Lung microvascular endothelial cell (primary cell): ENCODE measurements around the gene POU3F1. TPM values are rescaled to one million over a fixed set of nuclear protein-coding genes. Genes with fewer than 3 reads are reported as not detected.
A peak's percentile ranks its signal among the peaks of the same experiment; 100 is the strongest.
"Not testable (repeated sequence)": the region's sequence is repeated elsewhere in the genome, so short reads cannot be mapped to it uniquely, and the experiment has no call there.

Experiments used
- DNase-seq, 2 donors: peaks; one replicate each; pipeline versions ENCODE4 v3.0.0 to v3.0.0-alpha.2; 2010; ENCODE audit warnings: low read depth in 2 of 2
- total RNA-seq: library from RNA; depleted of rRNA; stranded (reverse); fragments of >200 nt; gene quantifications from 2 replicates; pipeline ENCODE4 v1.2.1, GENCODE V29; 2014

POU3F1 gene
- total RNA-seq, 1 donor from 2014 or later = under 0.01 TPM

- DNase-seq = peak; percentile 36
Observed at GRCh38 chr1:38047603-38048141, 1.1 kb upstream of the POU3F1 start.

DNA sequence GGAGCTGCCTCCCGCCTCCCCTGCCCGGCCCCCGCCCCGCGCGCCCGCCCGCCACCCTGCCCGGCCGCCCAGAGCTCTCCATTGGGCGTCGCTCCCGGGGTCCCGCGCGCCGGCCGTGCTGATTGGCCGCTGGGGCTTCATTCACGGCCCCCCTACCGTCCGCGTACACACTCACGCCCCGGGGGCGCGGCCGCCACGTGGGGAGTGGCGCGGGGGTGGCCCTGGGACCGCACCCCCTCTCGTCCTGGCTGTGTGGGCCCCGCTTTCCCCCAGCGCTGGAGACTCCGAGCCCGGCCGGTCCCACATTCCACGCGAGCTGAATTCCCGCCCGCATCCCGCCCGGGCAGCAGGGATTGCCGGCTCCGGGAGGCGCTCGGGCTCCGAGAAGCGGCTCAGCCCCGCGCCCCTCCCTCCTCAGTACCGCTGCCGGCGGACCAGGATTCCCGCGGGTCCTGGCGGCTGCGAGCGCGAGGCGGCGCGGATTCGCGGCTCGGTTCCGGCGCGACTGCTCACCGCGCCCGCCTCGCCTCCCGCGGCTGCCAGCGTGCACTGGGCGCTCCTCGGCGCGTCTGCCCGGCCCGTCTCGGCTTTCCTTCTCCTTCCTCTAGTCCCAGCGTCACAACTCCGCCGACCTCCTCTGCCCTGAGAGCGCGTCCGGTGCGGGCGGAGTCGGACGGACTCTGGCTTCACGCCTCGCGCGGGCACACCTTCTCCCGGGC lies 450 bp upstream of the POU3F1 start:
- peak; percentile 83 to 86 for DNase-seq

- no peak for DNase-seq
Observed at GRCh38 chr1:38045401-38046332, 926 bp downstream of the POU3F1 start.

DNA sequence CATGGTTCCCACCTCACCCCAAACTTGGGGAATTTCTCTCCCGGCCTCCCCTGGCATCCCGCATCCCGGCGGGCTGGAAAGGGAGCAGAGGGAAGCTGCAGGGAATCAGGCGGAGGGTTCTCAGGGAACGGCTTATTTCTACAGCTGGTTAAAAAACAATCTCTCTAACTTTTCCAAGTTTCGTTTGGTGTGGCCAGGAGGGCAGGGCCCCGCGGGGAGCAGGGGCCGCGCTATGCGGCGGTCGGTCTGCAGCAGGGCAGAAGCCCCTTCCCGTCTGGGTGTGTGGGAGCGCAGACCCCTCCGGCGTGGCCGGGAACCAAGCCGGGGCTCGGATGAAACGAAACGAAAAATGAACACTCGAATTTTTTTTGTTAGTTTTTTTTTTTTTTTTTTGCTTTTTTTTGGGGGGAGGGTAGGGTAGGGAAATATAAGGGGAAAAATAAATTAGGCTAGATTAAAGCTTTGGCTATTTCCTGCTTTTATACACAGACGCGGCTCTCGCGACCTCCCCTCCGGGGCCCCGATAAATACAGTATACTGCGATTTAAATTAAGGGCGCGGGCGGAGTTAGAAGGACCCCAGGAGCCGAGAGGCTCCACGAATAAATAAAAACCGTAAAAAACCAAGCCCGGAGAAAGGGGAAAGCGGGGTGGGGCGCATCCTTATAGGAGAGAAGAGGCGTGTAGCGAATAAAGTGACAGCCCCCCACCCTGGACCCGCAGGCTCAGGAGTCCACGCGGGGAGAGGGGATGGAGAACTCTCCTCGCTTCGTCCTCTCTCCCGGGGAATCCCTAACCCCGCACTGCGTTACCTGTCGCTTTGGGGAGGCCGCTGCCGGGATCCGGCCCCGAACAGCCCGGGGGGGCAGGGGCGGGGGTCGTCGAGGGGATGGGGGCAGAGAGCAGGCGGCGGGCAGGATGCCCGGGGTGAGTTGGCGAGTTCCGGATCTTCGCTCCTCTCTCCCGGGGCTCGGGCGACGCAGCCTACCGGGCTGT lies 2.1 kb downstream of the POU3F1 start:
- DNase-seq = no peak

GRCh38 chr1:38043036-38043747 lies 3.4 kb downstream of the POU3F1 start:
- no peak for DNase-seq

DNA sequence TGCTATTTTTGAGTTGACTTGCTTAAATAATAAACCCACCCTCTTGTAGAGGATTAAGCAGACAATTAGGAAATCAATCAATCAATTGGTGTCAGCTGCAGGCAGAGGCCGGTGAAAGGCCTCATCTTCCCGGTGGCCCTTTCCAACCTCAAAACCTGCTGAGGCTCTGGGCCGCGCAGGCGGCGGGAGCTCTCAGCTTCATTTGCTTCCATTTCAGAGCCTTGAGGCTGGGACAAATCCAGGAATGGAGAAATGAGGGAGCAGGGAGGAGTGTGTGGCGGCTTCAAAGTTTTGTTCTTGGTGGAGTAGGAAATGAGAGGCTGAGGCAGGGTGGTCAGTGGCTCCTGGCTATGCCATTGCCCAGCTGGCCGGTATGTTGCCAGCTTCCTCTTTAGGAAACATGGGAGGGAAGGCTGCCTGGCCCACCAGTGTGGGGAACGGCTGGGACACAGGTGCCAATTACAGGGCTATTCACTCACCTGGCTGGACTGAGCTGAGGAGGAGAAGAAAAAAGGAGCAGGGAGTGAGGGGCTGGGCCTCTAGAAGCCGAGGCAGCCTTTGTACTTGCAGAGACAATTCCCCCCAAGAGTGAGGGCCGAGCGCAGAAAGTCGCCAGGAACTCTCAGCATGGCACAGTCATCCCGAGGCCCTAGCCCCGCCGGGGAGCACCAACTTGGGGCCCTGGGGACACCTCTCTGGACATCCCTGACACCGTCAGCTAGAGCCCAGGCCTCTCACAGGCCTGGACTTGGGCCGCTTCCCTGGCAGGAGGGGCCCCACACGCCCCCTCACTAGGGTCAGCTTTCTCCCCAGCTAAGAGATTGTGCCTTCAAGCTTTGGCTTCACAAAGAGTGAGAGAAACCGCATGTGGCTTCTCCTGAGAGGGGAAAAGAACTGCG lies 4.4 kb downstream of the POU3F1 start:
- no peak for DNase-seq

GRCh38 chr1:38039331-38040088 lies 7.1 kb downstream of the POU3F1 start:
- no peak for DNase-seq

DNA sequence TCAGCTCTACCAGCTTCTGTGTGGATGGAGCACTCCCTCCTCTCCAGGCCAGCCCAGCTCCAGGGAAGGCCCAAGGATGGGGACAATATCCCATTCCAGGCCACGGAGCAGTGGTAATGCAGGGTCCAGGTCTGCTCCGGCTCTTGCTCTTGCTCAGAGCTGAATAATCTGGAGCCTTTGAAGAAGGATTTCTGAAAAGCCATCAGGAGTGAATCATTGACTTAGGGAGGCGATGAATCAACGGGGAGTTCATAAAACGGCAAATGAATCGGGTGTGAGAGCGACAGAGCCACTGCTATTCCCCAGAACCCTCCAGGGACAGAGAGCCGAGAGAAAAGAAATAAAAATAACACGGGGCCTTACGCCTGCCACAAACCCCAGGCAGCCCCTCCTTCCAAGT lies 7.7 kb downstream of the POU3F1 start:
- no peak for DNase-seq

GRCh38 chr1:38037221-38037939 lies 9.2 kb downstream of the POU3F1 start:
- peak; percentile 44 to 46 for DNase-seq

DNA sequence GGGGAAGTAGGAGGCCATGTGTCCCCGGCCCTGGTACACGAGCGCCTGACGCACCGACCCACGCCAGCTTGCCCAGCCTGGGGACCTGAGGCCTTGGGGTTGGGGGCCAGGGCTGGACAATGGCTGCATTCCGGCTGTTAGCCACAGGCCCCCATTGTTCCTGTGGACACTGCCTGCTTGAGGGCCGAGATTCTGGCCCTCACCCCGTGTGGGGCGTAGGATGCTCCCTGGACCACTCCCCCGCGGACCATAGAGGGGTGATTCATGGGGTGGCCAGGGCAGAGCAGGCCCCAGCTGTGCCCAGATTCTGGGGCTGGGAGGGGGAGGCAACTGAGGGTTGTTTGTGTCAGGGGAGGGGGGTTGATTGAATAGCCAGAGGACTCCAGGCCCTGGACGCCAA lies 11.7 kb downstream of the POU3F1 start:
- no peak for DNase-seq

GRCh38 chr1:38032992-38033391 lies 13.6 kb downstream of the POU3F1 start:
- not testable (repeated sequence) for DNase-seq

- no peak for DNase-seq
Observed at GRCh38 chr1:38031513-38031866, 15.1 kb downstream of the POU3F1 start.

DNA sequence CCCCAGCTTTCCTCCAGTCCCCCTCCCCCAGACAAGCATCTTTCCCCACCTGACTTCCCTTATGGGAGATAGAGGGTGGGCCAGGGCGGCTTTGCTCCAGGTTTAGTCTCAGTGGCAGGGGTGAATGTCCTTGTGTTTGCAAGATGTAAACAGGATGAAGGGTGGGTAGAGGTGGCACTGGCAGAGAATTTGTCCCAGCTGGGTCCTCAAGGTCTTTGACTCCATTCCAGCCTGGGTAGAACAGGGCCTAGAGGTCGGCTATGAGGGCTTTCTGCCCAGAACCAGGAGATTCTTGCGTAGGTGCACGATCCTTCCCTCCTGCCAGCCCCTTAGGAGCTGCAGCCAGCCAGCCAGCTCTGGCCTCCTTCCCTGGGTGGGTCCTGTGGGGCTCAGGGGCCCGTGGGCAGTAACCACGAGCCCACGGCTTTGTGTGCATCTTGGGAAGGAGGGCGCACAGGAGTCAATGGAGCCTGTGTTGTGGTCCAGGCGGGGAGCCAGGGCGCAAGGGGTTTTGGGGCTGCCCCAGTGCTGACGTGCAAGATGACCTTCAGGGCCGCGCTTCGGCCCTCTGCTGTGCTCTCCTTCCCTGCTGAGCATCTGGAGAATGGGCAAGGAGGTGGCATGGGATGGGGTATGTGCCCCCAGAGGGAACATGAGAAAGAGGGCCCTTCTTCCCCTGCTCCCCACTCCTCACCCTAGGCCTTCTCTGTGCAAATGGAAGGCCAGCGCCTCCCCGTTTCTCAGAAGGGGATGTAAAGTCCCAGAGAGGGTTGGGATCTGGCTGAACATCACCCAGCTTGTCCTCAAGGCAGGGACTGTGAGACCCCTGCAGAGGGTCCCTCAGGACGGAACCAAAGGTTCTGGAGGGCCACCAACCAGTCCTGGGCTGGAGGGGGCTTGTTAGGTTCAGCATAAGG lies 15.7 kb downstream of the POU3F1 start:
- DNase-seq = no peak

DNA sequence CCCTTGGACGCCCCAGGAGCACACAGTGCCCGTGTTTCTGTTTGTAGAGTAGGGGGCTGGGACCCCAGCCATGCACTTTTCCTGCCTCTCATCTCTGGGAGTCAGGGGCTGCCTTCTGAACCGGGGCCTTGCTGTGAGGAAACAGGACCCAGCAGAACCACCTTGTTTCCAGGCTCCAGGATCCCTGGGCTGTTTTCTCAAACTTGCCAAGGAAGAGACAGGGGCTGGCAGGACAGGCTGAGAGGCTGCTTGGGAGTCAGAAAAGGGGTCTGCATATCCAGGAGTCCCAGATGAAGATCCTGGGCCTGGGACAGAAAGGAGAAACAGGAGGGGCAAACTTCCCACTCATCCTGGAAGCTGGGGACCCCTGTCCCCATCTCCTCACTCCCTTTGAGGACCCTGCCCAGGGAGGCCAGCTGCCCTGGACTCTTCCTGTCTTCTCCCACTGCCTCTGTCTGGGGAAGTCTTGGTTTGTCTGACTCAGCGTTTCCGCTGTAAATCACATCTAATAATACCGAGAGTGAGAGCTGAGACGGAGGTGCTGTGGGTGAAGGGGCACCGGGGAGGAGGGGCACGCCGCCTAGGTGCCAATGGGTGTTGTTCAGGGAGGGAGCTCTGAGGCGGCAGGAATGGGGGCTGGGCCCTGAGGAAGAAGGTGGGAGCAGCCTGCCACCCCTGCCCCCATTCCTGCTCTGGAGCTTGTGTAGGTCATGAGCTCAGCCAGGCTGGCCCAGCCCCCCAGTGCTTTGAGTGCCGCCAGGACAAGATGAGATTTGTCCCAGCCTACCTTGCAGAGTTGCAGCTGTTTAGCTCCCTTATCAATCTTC lies 16.7 kb downstream of the POU3F1 start:
- DNase-seq = peak in 1 of 2 donors; percentile 73

DNA sequence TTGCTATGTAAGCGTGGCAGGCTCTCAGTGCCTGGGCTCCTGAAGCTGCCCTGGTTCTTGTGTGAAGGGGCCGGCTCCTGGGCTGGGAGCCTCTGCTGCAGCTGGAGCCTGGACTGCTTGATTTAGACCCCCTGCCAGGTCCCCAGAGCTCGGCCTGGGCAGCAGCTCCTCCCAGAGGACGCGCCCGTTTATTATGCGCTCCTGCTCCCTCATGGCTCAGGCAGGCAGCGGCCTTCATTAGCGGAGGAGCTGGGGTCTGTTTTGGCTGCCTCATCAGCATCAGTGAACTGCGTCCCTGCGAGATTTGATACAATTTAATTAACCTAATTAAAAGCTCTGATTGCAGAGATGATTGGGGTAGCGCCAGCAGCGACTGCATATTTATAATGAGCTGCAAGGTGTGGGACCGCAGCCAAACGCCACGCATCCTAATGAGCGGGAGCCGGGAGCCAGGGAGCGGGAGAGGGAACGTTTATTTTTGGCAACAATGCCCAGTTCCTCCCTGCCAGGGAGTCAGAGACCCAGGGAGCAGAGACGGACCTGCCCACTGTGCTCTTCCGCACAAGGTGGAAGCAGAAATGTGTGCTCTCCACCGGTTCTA lies 17.4 kb downstream of the POU3F1 start:
- DNase-seq = no peak

GRCh38 chr1:38028671-38029070 lies 17.9 kb downstream of the POU3F1 start:
- no peak for DNase-seq
